Pancreas (tissue), 10 donors: ENCODE results near the gene ZNF212. TPM values are rescaled to one million over a fixed set of nuclear protein-coding genes. Genes with fewer than 3 reads are reported as not detected.
A peak's percentile ranks its signal among the peaks of the same experiment; 100 is the strongest.

Experiments
- ATAC-seq, 4 donors: fragments of 200-7000 bp; cut with Tn5 transposase; one replicate each; pipeline versions ENCODE4 v1.8.0 to v1.9.1; 2020; ENCODE audit warnings: mild to moderate bottlenecking in 4 of 4, moderate library complexity in 4 of 4
- DNase-seq, 6 donors: peaks; one replicate each; pipeline ENCODE4 v3.0.0-alpha.2; 2020
- FAIRE-seq: peaks from 2 replicates; lab custom pipeline; 2012; peaks lifted over from hg19 to GRCh38; lab: Jason Lieb, UNC
- H3K27ac ChIP-seq, 4 donors: fragments of 200-600 bp; sonication (generic); 1 replicate in 3 of 4; 2 replicates in 1 of 4; pipeline versions ENCODE4 v1.5.0 to v1.8.0; 2020
- H3K27me3 ChIP-seq, 4 donors: fragments of 200-600 bp; one replicate each; pipeline ENCODE4 v1.8.0; 2021
- H3K36me3 ChIP-seq, 3 donors: fragments of 200-600 bp; sonication (generic) in 1 of 3; one replicate each; pipeline versions ENCODE4 v1.5.0 to v1.8.0; 2020 to 2021
- H3K4me1 ChIP-seq, 3 donors: fragments of 200-600 bp; one replicate each; pipeline ENCODE4 v1.8.0; 2021
- H3K4me3 ChIP-seq, 4 donors: fragments of 200-600 bp; sonication (generic) in 2 of 4; one replicate each; pipeline versions ENCODE4 v1.5.0 to v1.8.0; 2020 to 2021
- H3K9me3 ChIP-seq, 4 donors: fragments of 200-600 bp; one replicate each; pipeline ENCODE4 v1.8.0; 2021
- WGBS, 2 donors: extraction: QIAGEN DNeasy Blood & Tissue Kit; methylation state at CpG; one replicate each; pipeline ENCODE4 v1.1.7; 2013; 5-methylcytosine and 5-hydroxymethylcytosine counted together
- intact Hi-C, 3 donors: fragments of 100-400 bp; cut with DNase I; formaldehyde crosslinking; loops; one replicate each; pipeline versions ENCODE4 v1.11.1 to v1.14.2; 2022
- polyA plus RNA-seq, 2 donors: library from polyadenylated mRNA; stranded (reverse); fragments of 200-250 nt; gene quantifications; one replicate each; pipeline ENCODE4 v1.2.3, GENCODE V29; 2013
- total RNA-seq, 6 donors: library from RNA; stranded (reverse); fragmentation: NEBNext Ultra II Directional in 4 of 6; extraction: Animal tissue kit (Norgen Biotek cat#: 25700) in 4 of 6; gene quantifications; one replicate each; pipeline versions ENCODE4 v1.2.1 to v1.2.4, GENCODE V29; 2021 to 2023
- TF ChIP-seq, protein P1 (sequence below), 4 donors: fragments of 200-600 bp; sonication (generic) in 3 of 4; IDR thresholded peaks; one replicate each; pipeline versions ENCODE4 v1.5.0 to v1.8.0; 2021; ENCODE audit warnings: antibody characterized with exemption in 4 of 4
- donor health status: healthy with polysubstance abuse.
- donor health status: DM: no; HTN: no; CAD: no; lungs with moderate emphysema.
- donor health status: DM: no; HTN: no; CAD: no.
- donor health status: control.
- donor health status: control.
- donor health status: Bipolar disorder and iron deficiency.
- donor health status: DM: yes; HTN: yes; CAD: no.
- donor health status: DM: no; HTN: no; CAD: no.
- donor health status: DM: no; HTN: no; CAD: no.
- donor health status: DM: yes; HTN: yes; CAD: no.

ZNF212 gene
- total and polyA plus RNA-seq, 8 donors = 3.7 to 13.7 (median 5.5) TPM

GRCh38 chr7:149238051-149238450 lies 1.4 kb upstream of the ZNF212 start:
- intact Hi-C loops = no loop called here
- FAIRE-seq (no peak), ATAC-seq (no peak), DNase-seq (no peak)
- H3K9me3 ChIP-seq = no peaks in the 10 kb centered on the region
- WGBS, 2 donors = 33 to 34% methylated on average over 3 of the region's 3 CpGs
- no peaks in the 10 kb centered on the region for H3K27me3 ChIP-seq
- no peaks in the 10 kb centered on the region for H3K36me3 ChIP-seq
- peak overlapping the region in 1 of 4 donors; percentile 8 for H3K27ac ChIP-seq
- peaks cover 8 to 12% (median 9%) of the 10 kb centered on the region in 3 donors for H3K4me1 ChIP-seq
- no peak overlapping the region for H3K4me3 ChIP-seq
- TF ChIP-seq, protein P1, sequence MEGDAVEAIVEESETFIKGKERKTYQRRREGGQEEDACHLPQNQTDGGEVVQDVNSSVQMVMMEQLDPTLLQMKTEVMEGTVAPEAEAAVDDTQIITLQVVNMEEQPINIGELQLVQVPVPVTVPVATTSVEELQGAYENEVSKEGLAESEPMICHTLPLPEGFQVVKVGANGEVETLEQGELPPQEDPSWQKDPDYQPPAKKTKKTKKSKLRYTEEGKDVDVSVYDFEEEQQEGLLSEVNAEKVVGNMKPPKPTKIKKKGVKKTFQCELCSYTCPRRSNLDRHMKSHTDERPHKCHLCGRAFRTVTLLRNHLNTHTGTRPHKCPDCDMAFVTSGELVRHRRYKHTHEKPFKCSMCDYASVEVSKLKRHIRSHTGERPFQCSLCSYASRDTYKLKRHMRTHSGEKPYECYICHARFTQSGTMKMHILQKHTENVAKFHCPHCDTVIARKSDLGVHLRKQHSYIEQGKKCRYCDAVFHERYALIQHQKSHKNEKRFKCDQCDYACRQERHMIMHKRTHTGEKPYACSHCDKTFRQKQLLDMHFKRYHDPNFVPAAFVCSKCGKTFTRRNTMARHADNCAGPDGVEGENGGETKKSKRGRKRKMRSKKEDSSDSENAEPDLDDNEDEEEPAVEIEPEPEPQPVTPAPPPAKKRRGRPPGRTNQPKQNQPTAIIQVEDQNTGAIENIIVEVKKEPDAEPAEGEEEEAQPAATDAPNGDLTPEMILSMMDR (IDR thresholded peaks at IDR 0.05) = no peak

- H3K4me3 ChIP-seq = peak overlapping the region in 2 of 4 donors; percentile 86 to 100
- H3K36me3 ChIP-seq = no peaks in the 10 kb centered on the region
- intact Hi-C loops = no loop called here
- H3K27ac ChIP-seq = no peak overlapping the region
- 55% methylated on average over 5 of the region's 5 CpGs for WGBS, 2 donors
- no peaks in the 10 kb centered on the region for H3K9me3 ChIP-seq
- no peak for DNase-seq
- ATAC-seq = no peak
- peaks cover 8 to 12% (median 9%) of the 10 kb centered on the region in 3 donors for H3K4me1 ChIP-seq
- TF ChIP-seq, protein P1 (IDR thresholded peaks at IDR 0.05) = no peak
- no peak for FAIRE-seq
- no peaks in the 10 kb centered on the region for H3K27me3 ChIP-seq
Observed at GRCh38 chr7:149240637-149241036, 1.2 kb downstream of the ZNF212 start.

GRCh38 chr7:149241696-149242095 lies 2.2 kb downstream of the ZNF212 start:
- no peaks in the 10 kb centered on the region for H3K9me3 ChIP-seq
- DNase-seq (no peak), FAIRE-seq (no peak), ATAC-seq (no peak)
- no peaks in the 10 kb centered on the region for H3K36me3 ChIP-seq
- 76 to 79% methylated on average over 5 of the region's 5 CpGs for WGBS, 2 donors
- H3K4me1 ChIP-seq = peaks cover 8 to 12% (median 9%) of the 10 kb centered on the region in 3 donors
- H3K4me3 ChIP-seq = no peak overlapping the region
- no peaks in the 10 kb centered on the region for H3K27me3 ChIP-seq
- TF ChIP-seq, protein P1 (IDR thresholded peaks at IDR 0.05) = no peak
- H3K27ac ChIP-seq = no peak overlapping the region
- intact Hi-C loops = no loop called here

DNA sequence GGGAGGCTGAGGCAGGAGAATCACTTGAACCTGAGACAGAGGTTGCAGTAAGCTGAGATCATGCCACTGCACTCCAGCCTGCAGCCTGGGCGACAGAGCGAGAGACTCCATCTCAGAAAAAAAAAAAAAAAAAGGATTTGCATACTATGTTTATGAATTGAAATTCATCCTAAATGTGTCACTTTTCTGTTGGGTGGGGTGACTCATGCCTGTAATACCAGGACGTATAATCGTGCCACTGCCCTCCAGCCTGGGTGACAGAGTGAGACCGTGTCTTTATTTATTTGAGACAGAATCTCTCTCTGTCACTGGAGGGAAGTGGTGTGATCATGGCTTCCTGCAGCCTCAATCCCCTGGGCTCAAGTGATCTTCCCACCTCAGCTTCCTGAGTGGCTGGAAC lies 5.8 kb downstream of the ZNF212 start:
- TF ChIP-seq, protein P1 (IDR thresholded peaks at IDR 0.05) = no peak
- Histone ChIP-seq H3K4me3 (no peak overlapping the region), H3K27ac (no peak overlapping the region), H3K36me3 (no peaks in the 10 kb centered on the region), H3K9me3 (no peaks in the 10 kb centered on the region), H3K27me3 (no peaks in the 10 kb centered on the region), H3K4me1 (peaks cover 8 to 9% (median 8%) of the 10 kb centered on the region in 3 donors)
- FAIRE-seq (no peak), DNase-seq (no peak), ATAC-seq (no peak)
- intact Hi-C loops = no loop called here
- WGBS, 2 donors = 81 to 86% methylated on average over 5 of the region's 5 CpGs

DNA sequence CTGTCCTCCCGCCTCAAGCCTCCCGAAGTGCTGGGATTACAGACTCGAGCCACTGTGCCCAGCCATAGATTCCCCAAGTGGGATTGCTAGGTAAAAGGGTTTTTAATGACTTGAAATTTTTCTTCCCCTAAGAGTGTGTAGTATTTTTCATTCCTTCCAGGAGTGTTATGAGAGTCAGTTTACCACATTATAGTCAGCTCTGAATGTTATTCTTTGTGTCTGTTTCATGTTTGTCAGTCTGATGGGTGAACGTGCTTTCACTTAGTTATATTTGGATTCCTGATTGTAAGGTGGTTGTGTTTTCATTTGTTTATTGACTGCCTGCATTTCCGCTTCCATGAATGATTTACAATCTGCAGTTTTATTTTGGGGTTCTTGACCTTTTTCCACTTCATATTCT lies 6.3 kb downstream of the ZNF212 start:
- ATAC-seq (no peak), FAIRE-seq (no peak), DNase-seq (no peak)
- H3K4me1 ChIP-seq = peaks cover 3 to 6% (median 3%) of the 10 kb centered on the region in 3 donors
- peaks cover 0 to 4% (median 4%) of the 10 kb centered on the region in 3 donors for H3K36me3 ChIP-seq
- intact Hi-C loops = no loop called here
- no peaks in the 10 kb centered on the region for H3K9me3 ChIP-seq
- no peak overlapping the region for H3K27ac ChIP-seq
- H3K4me3 ChIP-seq = no peak overlapping the region
- WGBS, 2 donors = 85 to 92% methylated on average over 5 of the region's 5 CpGs
- H3K27me3 ChIP-seq = no peaks in the 10 kb centered on the region
- TF ChIP-seq, protein P1 (IDR thresholded peaks at IDR 0.05) = no peak
